HEK293 (cell line): ENCODE measurements around the gene CASD1.

Source experiments
- CTCF ChIA-PET: fragments of 350-600 bp; formaldehyde crosslinking; extraction: SDS; loops from one replicate; lab custom pipeline; 2021; ENCODE audit warnings: antibody characterized with exemption; lab: Yijun Ruan, JAX
- POLR2A ChIA-PET: fragments of 300-600 bp; formaldehyde crosslinking; extraction: SDS; loops from one replicate; lab custom pipeline; 2020; ENCODE audit warnings: antibody characterized with exemption, inconsistent platforms; lab: Yijun Ruan, JAX
- H3K27ac ChIP-seq: fragments of 200-500 bp; sonication (Bioruptor generic); 2 replicates; pipeline ENCODE4 v1.5.1; 2014; ENCODE audit warnings: low read depth, low read length, control low read depth, inconsistent platforms; ENCODE audit errors: extremely low read depth
- H3K36me3 ChIP-seq, 2 experiments: fragments of 200-500 bp in 1 of 2; sonication (Bioruptor generic) in 1 of 2; 1 replicate in 1 of 2; 2 replicates in 1 of 2; pipeline ENCODE4 v1.5.1; 2014 to 2017; ENCODE audit warnings: inconsistent platforms in 2 of 2, low read length in 2 of 2; ENCODE audit not compliant: control insufficient read depth in 2 of 2, insufficient read depth in 1 of 2
- H3K4me1 ChIP-seq: fragments of 200-500 bp; sonication (Bioruptor generic); 2 replicates; pipeline ENCODE4 v1.5.1; 2014; ENCODE audit warnings: mild to moderate bottlenecking, low read length, inconsistent platforms; ENCODE audit not compliant: control insufficient read depth, insufficient read depth
- H3K4me3 ChIP-seq: 2 replicates; pipeline ENCODE4 v1.5.1; 2011; ENCODE audit warnings: low read depth, mild to moderate bottlenecking, control low read depth, low read length, moderate library complexity
- H3K9me3 ChIP-seq: fragments of 200-500 bp; sonication (Bioruptor generic); 2 replicates; pipeline ENCODE4 v1.5.1; 2014; ENCODE audit warnings: low read depth, low read length, inconsistent platforms; ENCODE audit not compliant: control insufficient read depth, insufficient read depth
- FEZF1 ChIP-seq: fragments of 450-650 bp; formaldehyde crosslinking; IDR thresholded peaks from 2 replicates; pipeline ENCODE4 v1.5.1; 2016; ENCODE audit warnings: missing biosample characterization, missing genetic modification characterization
- MEIS1 ChIP-seq: sonication (generic); formaldehyde crosslinking; IDR thresholded peaks from 2 replicates; pipeline ENCODE4 v1.8.1; 2022; ENCODE audit warnings: missing genetic modification reagents, mild to moderate bottlenecking, borderline replicate concordance
- ZBTB10 ChIP-seq: fragments of 450-650 bp; formaldehyde crosslinking; IDR thresholded peaks from 2 replicates; pipeline ENCODE4 v1.5.1; 2016; ENCODE audit warnings: missing biosample characterization, missing genetic modification characterization
- ZBTB48 ChIP-seq: fragments of 450-650 bp; formaldehyde crosslinking; IDR thresholded peaks from 2 replicates; pipeline ENCODE4 v1.5.1; 2016; ENCODE audit warnings: missing biosample characterization, missing genetic modification characterization
- ZNF10 ChIP-seq: fragments of 450-650 bp; formaldehyde crosslinking; IDR thresholded peaks from 2 replicates; pipeline ENCODE4 v1.5.1; 2017; ENCODE audit warnings: missing biosample characterization, missing genetic modification characterization
- ZNF114 ChIP-seq: fragments of 450-650 bp; formaldehyde crosslinking; IDR thresholded peaks from 2 replicates; pipeline ENCODE4 v1.5.0; 2017; ENCODE audit warnings: missing biosample characterization, missing genetic modification characterization
- ZNF138 ChIP-seq: fragments of 450-650 bp; formaldehyde crosslinking; IDR thresholded peaks from 2 replicates; pipeline ENCODE4 v1.5.1; 2016; ENCODE audit warnings: missing biosample characterization, missing genetic modification characterization, borderline replicate concordance
- ZNF18 ChIP-seq: fragments of 450-650 bp; formaldehyde crosslinking; IDR thresholded peaks from 2 replicates; pipeline ENCODE4 v1.5.1; 2016; ENCODE audit warnings: missing biosample characterization, missing genetic modification characterization
- ZNF214 ChIP-seq: fragments of 450-650 bp; formaldehyde crosslinking; IDR thresholded peaks from 2 replicates; pipeline ENCODE4 v1.5.1; 2017; ENCODE audit warnings: missing biosample characterization, mild to moderate bottlenecking, missing genetic modification characterization, borderline replicate concordance
- ZNF223 ChIP-seq: fragments of 450-650 bp; formaldehyde crosslinking; IDR thresholded peaks from 2 replicates; pipeline ENCODE4 v1.5.1; 2016; ENCODE audit warnings: missing biosample characterization, missing genetic modification characterization
- ZNF239 ChIP-seq: fragments of 450-650 bp; formaldehyde crosslinking; IDR thresholded peaks from 2 replicates; pipeline ENCODE4 v1.5.1; 2016; ENCODE audit warnings: missing biosample characterization, missing genetic modification characterization
- ZNF311 ChIP-seq: fragments of 450-650 bp; formaldehyde crosslinking; IDR thresholded peaks from 2 replicates; pipeline ENCODE4 v1.5.1; 2017; ENCODE audit warnings: missing biosample characterization, missing genetic modification characterization, borderline replicate concordance
- ZNF354C ChIP-seq: fragments of 450-650 bp; formaldehyde crosslinking; IDR thresholded peaks from 2 replicates; pipeline ENCODE4 v1.5.1; 2016; ENCODE audit warnings: missing biosample characterization, missing genetic modification characterization, low read depth, borderline replicate concordance
- ZNF423 ChIP-seq: fragments of 450-650 bp; formaldehyde crosslinking; IDR thresholded peaks from 2 replicates; pipeline ENCODE4 v1.5.1; 2016; ENCODE audit warnings: missing biosample characterization, missing genetic modification characterization
- ZNF513 ChIP-seq: fragments of 450-650 bp; IDR thresholded peaks from 2 replicates; pipeline ENCODE4 v1.5.1; 2018; ENCODE audit warnings: missing biosample characterization, missing genetic modification characterization
- ZNF521 ChIP-seq: fragments of 450-650 bp; formaldehyde crosslinking; IDR thresholded peaks from 2 replicates; pipeline ENCODE4 v1.5.1; 2017; ENCODE audit warnings: missing biosample characterization, mild to moderate bottlenecking, missing genetic modification characterization
- ZNF610 ChIP-seq: fragments of 450-650 bp; formaldehyde crosslinking; IDR thresholded peaks from 2 replicates; pipeline ENCODE4 v1.5.1; 2016; ENCODE audit warnings: missing biosample characterization, missing genetic modification characterization, borderline replicate concordance
- ZNF624 ChIP-seq: fragments of 450-650 bp; formaldehyde crosslinking; IDR thresholded peaks from 2 replicates; pipeline ENCODE4 v1.5.1; 2017; ENCODE audit warnings: missing biosample characterization, missing genetic modification characterization
- ZNF626 ChIP-seq: fragments of 450-650 bp; sonication (Bioruptor Pico); formaldehyde crosslinking; IDR thresholded peaks from 2 replicates; pipeline ENCODE4 v1.5.1; 2018; ENCODE audit warnings: missing biosample characterization, missing genetic modification characterization, inconsistent platforms
- ZNF629 ChIP-seq: fragments of 450-650 bp; formaldehyde crosslinking; IDR thresholded peaks from 2 replicates; pipeline ENCODE4 v1.5.1; 2017; ENCODE audit warnings: missing biosample characterization, missing genetic modification characterization
- ZNF645 ChIP-seq: fragments of 450-650 bp; formaldehyde crosslinking; IDR thresholded peaks from 2 replicates; pipeline ENCODE4; 2016; ENCODE audit warnings: missing biosample characterization, missing genetic modification characterization
- ZNF654 ChIP-seq: fragments of 450-650 bp; formaldehyde crosslinking; IDR thresholded peaks from 2 replicates; pipeline ENCODE4 v1.5.1; 2016; ENCODE audit warnings: low read depth, missing biosample characterization, missing genetic modification characterization
- ZNF704 ChIP-seq: fragments of 450-650 bp; formaldehyde crosslinking; IDR thresholded peaks from 2 replicates; pipeline ENCODE4 v1.5.1; 2016; ENCODE audit warnings: missing biosample characterization, missing genetic modification characterization
- ZNF768 ChIP-seq: fragments of 450-650 bp; formaldehyde crosslinking; IDR thresholded peaks from 2 replicates; pipeline ENCODE4 v1.5.1; 2018; ENCODE audit warnings: missing biosample characterization, mild to moderate bottlenecking, missing genetic modification characterization

The CASD1 gene

GRCh38 chr7:94590526-94591162, 81.0 kb downstream of the CASD1 start:
- no peaks in the 10 kb centered on the region for H3K9me3 ChIP-seq
- no peak for TF ChIP-seq ZNF629 (tag by site-specific recombination)
- TF ChIP-seq ZNF768, result no peak
- TF ChIP-seq ZNF521 (tag by site-specific recombination), result no peak
- no peak for TF ChIP-seq ZNF223 (tag by site-specific recombination)
- TF ChIP-seq MEIS1 (CRISPR knock-in tag), result no peak
- TF ChIP-seq ZBTB48, result no peak
- POLR2A ChIA-PET, result no interaction called here
- H3K4me1 ChIP-seq, result no peaks in the 10 kb centered on the region
- CTCF ChIA-PET, result interaction anchor here (0.7 kb wide), 1 partner anchor 11 kb away, joined by 3 read pairs; no protein-coding TSS in a partner anchor
- H3K4me3 ChIP-seq, result no peak overlapping the region
- no peak overlapping the region for H3K27ac ChIP-seq
- H3K36me3 ChIP-seq, result peaks cover 0 to 7% of the 10 kb centered on the region in 2 experiments; a peak in 1 of 3 replicates

GRCh38 chr7:94591176-94591575, 81.6 kb downstream of the CASD1 start:
- H3K36me3 ChIP-seq, result peaks cover 0 to 7% of the 10 kb centered on the region in 2 experiments; a peak in 1 of 3 replicates
- TF ChIP-seq ZNF10 (tag by site-specific recombination), result no peak
- no peak for TF ChIP-seq ZNF214 (tag by site-specific recombination)
- no peak for TF ChIP-seq ZBTB10 (tag by site-specific recombination)
- no peak for TF ChIP-seq ZNF114 (tag by site-specific recombination)
- no peak for TF ChIP-seq ZNF513
- no peak for TF ChIP-seq ZNF645 (tag by site-specific recombination)
- TF ChIP-seq FEZF1 (tag by site-specific recombination), result no peak
- POLR2A ChIA-PET, result no interaction called here
- no peaks in the 10 kb centered on the region for H3K4me1 ChIP-seq
- H3K9me3 ChIP-seq, result no peaks in the 10 kb centered on the region
- CTCF ChIA-PET, result no interaction called here
- H3K4me3 ChIP-seq, result no peak overlapping the region
- no peak overlapping the region for H3K27ac ChIP-seq

GRCh38 chr7:94594882-94595281, 85.3 kb downstream of the CASD1 start:
- ChIA-PET POLR2A (no interaction called here), CTCF (no interaction called here)
- no peak overlapping the region for H3K4me3 ChIP-seq
- H3K9me3 ChIP-seq, result no peaks in the 10 kb centered on the region
- no peak overlapping the region for H3K27ac ChIP-seq
- H3K4me1 ChIP-seq, result no peaks in the 10 kb centered on the region
- peaks cover 8 to 10% of the 10 kb centered on the region in 2 experiments for H3K36me3 ChIP-seq
- TF ChIP-seq ZNF704 (no peak), ZNF311 (no peak), ZNF624 (tag by site-specific recombination) (no peak), ZNF239 (tag by site-specific recombination) (no peak), ZNF18 (tag by site-specific recombination) (no peak), ZNF138 (tag by site-specific recombination) (no peak), ZNF354C (tag by site-specific recombination) (no peak), MEIS1 (CRISPR knock-in tag) (no peak), ZNF423 (tag by site-specific recombination) (no peak), ZNF626 (tag by site-specific recombination) (no peak), ZNF610 (tag by site-specific recombination) (no peak), ZNF654 (no peak)
